ENCODE data around the gene ACAD8. TPM values are rescaled to one million over a fixed set of nuclear protein-coding genes. Genes with fewer than 3 reads are reported as not detected.
A peak's percentile ranks its signal among the peaks of the same experiment; 100 is the strongest.

The ACAD8 gene
- total and polyA plus RNA-seq, 2 of the 4 experiments (the other 2 are of a cell fraction) = 11.1 to 21.2 TPM

DNA sequence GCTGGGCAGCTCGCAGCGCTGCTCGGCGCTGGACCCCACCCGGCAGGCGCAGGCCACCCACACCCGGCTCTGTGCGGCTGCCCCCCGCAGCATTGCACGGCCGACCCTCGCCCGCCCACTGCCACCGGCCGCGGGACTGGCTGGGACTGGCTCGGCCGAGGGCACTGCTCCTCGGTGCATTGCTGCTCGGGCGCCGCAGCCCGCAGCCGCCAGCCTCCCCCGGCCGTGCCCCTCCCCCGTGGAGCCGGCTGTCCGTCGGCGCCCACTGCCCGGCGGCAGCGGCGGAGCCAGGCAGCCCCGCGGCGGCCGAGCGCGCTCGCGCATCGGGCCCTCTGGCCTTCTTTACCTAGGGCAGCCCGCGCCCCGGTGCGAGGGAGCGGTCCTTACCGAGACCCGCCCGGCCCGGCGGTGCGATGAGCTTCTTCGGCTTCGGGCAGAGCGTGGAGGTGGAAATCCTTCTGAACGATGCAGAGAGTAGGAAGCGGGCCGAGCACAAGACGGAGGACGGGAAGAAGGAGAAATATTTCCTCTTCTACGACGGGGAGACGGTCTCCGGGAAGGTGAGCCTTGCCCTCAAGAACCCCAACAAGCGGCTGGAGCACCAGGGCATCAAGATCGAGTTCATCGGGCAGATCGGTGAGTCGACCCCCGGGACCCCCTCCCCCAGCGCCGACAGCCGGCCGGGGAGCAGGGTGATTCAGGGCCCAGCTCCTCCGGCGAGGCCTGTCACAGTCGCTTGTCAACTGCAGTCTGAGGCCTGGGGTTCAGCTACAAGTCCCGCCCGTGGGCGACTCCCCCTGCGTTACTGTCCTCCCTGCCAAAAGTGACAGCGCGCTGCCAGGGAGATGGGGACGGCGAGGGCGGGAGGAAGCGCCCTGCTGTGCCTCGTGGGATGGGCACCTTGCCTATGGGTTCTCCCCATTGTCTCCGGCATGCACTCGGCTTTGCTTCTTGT lies 28.4 kb upstream of the ACAD8 start:
- peak overlapping the region; percentile 70 for H3K4me3 ChIP-seq (ENCODE audit: insufficient read depth, low read depth, low read length)
- no peak overlapping the region for H2BK20ac ChIP-seq (ENCODE audit: low read depth, low read length)
- peak overlapping the region; percentile 62 for H2BK5ac ChIP-seq (ENCODE audit: low read depth, low read length, poor library complexity, severe bottlenecking)
- peaks cover 12% of the 10 kb centered on the region for H3K9me1 ChIP-seq (ENCODE audit: insufficient read depth, low read length)
- peak overlapping the region; percentile 91 for H3K23ac ChIP-seq (ENCODE audit: low read depth, low read length)
- dilution Hi-C loops (cut with HindIII; ENCODE audit: low sequenced_read_pairs, unreplicated experiment) = no loop called here
- TSS peak; percentile 34 for BruUV-seq (replicated peaks)
- CTCF ChIA-PET = no interaction called here
- ATAC-seq (ENCODE audit: low read depth) (peak; percentile 50), DNase-seq (peak; percentile 7)
- H2BK15ac ChIP-seq (ENCODE audit: low read depth, low read length) = no peak overlapping the region
- H3K4me1 ChIP-seq (ENCODE audit: control insufficient read depth, insufficient read depth, low read length) = peaks cover 3% of the 10 kb centered on the region; the same call in 1 of the 2 replicates
- H3K27ac ChIP-seq (ENCODE audit: insufficient read depth, low read length) = peak overlapping the region; percentile 82
- H3K56ac ChIP-seq (ENCODE audit: extremely low read depth, insufficient read depth, low read length) = no peak overlapping the region; the same call in 1 of the 2 replicates
- H3K36me3 ChIP-seq (ENCODE audit: control insufficient read depth, insufficient read depth, low read length) = no peaks in the 10 kb centered on the region
- peak overlapping the region; percentile 91 for H3K9ac ChIP-seq (ENCODE audit: low read depth, low read length)
- peak overlapping the region; percentile 41 to 53; a peak in 3 of 4 replicates for H4K8ac ChIP-seq (ENCODE audit: low read depth in 2 of 2, low read length in 2 of 2)
- peak overlapping the region; percentile 77 for H3K4ac ChIP-seq (ENCODE audit: low read depth, low read length)
- peak overlapping the region; percentile 86 for H3K4me2 ChIP-seq (ENCODE audit: low read depth, low read length)
- H4K5ac ChIP-seq (ENCODE audit: low read depth, low read length) = peak overlapping the region; percentile 21; the same call in 1 of the 2 replicates
- no peaks in the 10 kb centered on the region for H3K9me3 ChIP-seq (ENCODE audit: control insufficient read depth, insufficient read depth, low read length)
- no peaks in the 10 kb centered on the region for H3K27me3 ChIP-seq (ENCODE audit: control insufficient read depth, insufficient read depth, low read length)
- H2AK5ac ChIP-seq (ENCODE audit: low read depth, low read length) = 0 out of 2 replicates have a peak overlapping the region, but pooled peaks have one; percentile 27
- peaks cover 17 to 49% of the 10 kb centered on the region in 2 experiments for H3K79me1 ChIP-seq (ENCODE audit: low read depth in 1 of 2, low read length in 2 of 2)
- H2AFZ ChIP-seq (replicated peaks; ENCODE audit: low read length, poor library complexity) = peak overlapping the region; percentile 88
- POLR2A ChIA-PET (ENCODE audit: unreplicated experiment) = interaction anchor here (0.6 kb wide), 1 partner anchor 42 kb away, joined by 3 read pairs; no protein-coding TSS in a partner anchor
- TF ChIP-seq MXI1 (IDR thresholded peaks at IDR 0.05; ENCODE audit: borderline replicate concordance, low read depth, low read length) (peak; percentile 54; the same call in 1 of the 2 replicates), RAD21 (IDR thresholded peaks at IDR 0.05; ENCODE audit: low read length) (no peak)
- WGBS, 2 experiments (ENCODE audit: extremely low coverage in 2 of 2, insufficient read length in 1 of 2) = 0% methylated on average over 17 of the region's 93 CpGs; no CpG with 5 or more reads in 1 of the 2 experiments
- peak overlapping the region; percentile 39; the same call in 1 of the 2 replicates for H4K91ac ChIP-seq (ENCODE audit: insufficient read depth, low read depth, low read length)
- H3K14ac ChIP-seq (replicated peaks; ENCODE audit: low read depth, low read length) = peak overlapping the region; percentile 79
- intact Hi-C loops (cut with micrococcal nuclease) = loop anchor here (1.0 to 10.0 kb wide), 3 partner anchors 28 to 300 kb away; partner anchors contain the start of genes ACAD8 and THYN1
- in situ Hi-C loops (cut with MboI; ENCODE audit: low sequenced_read_pairs) = no loop called here
- peak overlapping the region; percentile 24; the same call in 1 of the 2 replicates for H3K18ac ChIP-seq (ENCODE audit: low read depth, low read length)
- peak overlapping the region; percentile 92 for H2AK9ac ChIP-seq (replicated peaks; ENCODE audit: low read depth, low read length, poor library complexity)
- H4K20me1 ChIP-seq (ENCODE audit: insufficient read depth, low read length) = peaks cover 21% of the 10 kb centered on the region
- no peak overlapping the region for H2BK120ac ChIP-seq (ENCODE audit: low read depth, low read length)

Measured in IMR-90 (cell line).